Tibial artery (tissue), 4 donors: Measurements from ENCODE around the gene TM6SF1.
"Not testable (repeated sequence)": the region's sequence is repeated elsewhere in the genome, so short reads cannot be mapped to it uniquely, and the experiment has no call there.

Experiments
- DNase-seq, 2 donors: peaks; one replicate each; pipeline ENCODE4 v3.0.0-alpha.2; 2019
- H3K27ac ChIP-seq, 2 donors: fragments of 200-600 bp; sonication (generic) in 1 of 2; 1 replicate in 1 of 2; 2 replicates in 1 of 2; pipeline ENCODE4 v1.5.1; 2018 to 2019; ENCODE audit warnings: mild to moderate bottlenecking in 1 of 2
- H3K27me3 ChIP-seq, 2 donors: fragments of 200-600 bp; sonication (generic) in 1 of 2; one replicate each; pipeline versions ENCODE4 v1.5.1 to v1.6.0; 2016 to 2019
- H3K36me3 ChIP-seq, 3 donors: fragments of 200-600 bp; sonication (generic) in 2 of 3; one replicate each; pipeline ENCODE4 v1.5.1; 2016 to 2019; ENCODE audit warnings: mild to moderate bottlenecking in 2 of 3
- H3K4me1 ChIP-seq, 4 donors: fragments of 200-600 bp; sonication (generic) in 2 of 4; 1 replicate in 3 of 4; 2 replicates in 1 of 4; pipeline ENCODE4 v1.5.1; 2016 to 2019
- H3K4me3 ChIP-seq, 2 donors: fragments of 200-600 bp; sonication (generic) in 1 of 2; 1 replicate in 1 of 2; 2 replicates in 1 of 2; pipeline ENCODE4 v1.5.1; 2018 to 2019; ENCODE audit warnings: mild to moderate bottlenecking in 2 of 2
- H3K9me3 ChIP-seq, 3 donors: fragments of 200-600 bp; sonication (generic) in 1 of 3; one replicate each; pipeline ENCODE4 v1.5.1; 2016 to 2019
- CTCF ChIP-seq, 2 experiments: fragments of 200-600 bp in 1 of 2; fragments of 450-650 bp in 1 of 2; IDR thresholded peaks; one replicate each; pipeline ENCODE4 v1.5.1; 2017 to 2019; ENCODE audit warnings: antibody characterized with exemption in 2 of 2, mild to moderate bottlenecking in 1 of 2, moderate library complexity in 1 of 2
- intact Hi-C: fragments of 100-400 bp; cut with DNase I; formaldehyde crosslinking; loops from one replicate; pipeline ENCODE4 v1.15.0; 2023; ENCODE audit warnings: low total_unique reads

Gene TM6SF1

GRCh38 chr15:83068054-83068453 is 39.4 kb upstream of the TM6SF1 start:
- intact Hi-C loops, result no loop called here
- Histone ChIP-seq H3K9me3 (peaks cover 0 to 4% (median 2%) of the 10 kb centered on the region in 3 donors), H3K4me1 (peaks cover 0 to 40% (median 26%) of the 10 kb centered on the region in 4 donors), H3K4me3 (no peak overlapping the region), H3K27me3 (no peaks in the 10 kb centered on the region), H3K36me3 (no peaks in the 10 kb centered on the region), H3K27ac (peak overlapping the region; percentile 85 to 97)
- no peak for DNase-seq
- TF ChIP-seq CTCF (IDR thresholded peaks at IDR 0.05), result no peak

- Histone ChIP-seq H3K9me3 (peaks cover 0 to 10% (median 7%) of the 10 kb centered on the region in 3 donors), H3K4me1 (peaks cover 0 to 28% (median 17%) of the 10 kb centered on the region in 4 donors)
- DNase-seq, intact Hi-C loops, H3K4me3 ChIP-seq, H3K27ac ChIP-seq, H3K27me3 ChIP-seq, H3K36me3 ChIP-seq: not testable (repeated sequence)
These were observed 38.2 kb upstream of the TM6SF1 start for GRCh38 chr15:83069211-83069642.

- Histone ChIP-seq H3K4me1 (no peaks in the 10 kb centered on the region), H3K9me3 (peaks cover 0 to 10% (median 4%) of the 10 kb centered on the region in 3 donors), H3K27ac (no peak overlapping the region), H3K36me3 (no peaks in the 10 kb centered on the region), H3K27me3 (peaks cover 0 to 16% of the 10 kb centered on the region in 2 donors), H3K4me3 (no peak overlapping the region)
- intact Hi-C loops, result no loop called here
- no peak for DNase-seq
- TF ChIP-seq CTCF (IDR thresholded peaks at IDR 0.05), result no peak
These were observed 29.8 kb upstream of the TM6SF1 start for GRCh38 chr15:83077491-83078230.

GRCh38 chr15:83078712-83079111 is 28.7 kb upstream of the TM6SF1 start:
- DNase-seq, result no peak
- H3K27me3 ChIP-seq, result peaks cover 0 to 16% of the 10 kb centered on the region in 2 donors
- H3K4me1 ChIP-seq, result no peaks in the 10 kb centered on the region
- no peak overlapping the region for H3K4me3 ChIP-seq
- peaks cover 0 to 1% (median 0%) of the 10 kb centered on the region in 3 donors for H3K9me3 ChIP-seq
- no peak overlapping the region for H3K27ac ChIP-seq
- H3K36me3 ChIP-seq, result no peaks in the 10 kb centered on the region
- no peak for TF ChIP-seq CTCF (IDR thresholded peaks at IDR 0.05)
- intact Hi-C loops, result no loop called here

GRCh38 chr15:83081256-83082014 is 26.0 kb upstream of the TM6SF1 start:
- intact Hi-C loops, result no loop called here
- Histone ChIP-seq H3K4me1 (no peaks in the 10 kb centered on the region), H3K9me3 (no peaks in the 10 kb centered on the region), H3K27ac (no peak overlapping the region), H3K36me3 (no peaks in the 10 kb centered on the region), H3K4me3 (no peak overlapping the region), H3K27me3 (peaks cover 0 to 16% of the 10 kb centered on the region in 2 donors)
- DNase-seq, result no peak
- no peak for TF ChIP-seq CTCF (IDR thresholded peaks at IDR 0.05)
